HG03280 (cell line): ENCODE data around the gene FAM83C.

ENCODE experiments used
- ATAC-seq: cut with Tn5 transposase; IDR thresholded peaks from one replicate; pipeline ENCODE4 v1.9.1; 2021; ENCODE audit warnings: mild to moderate bottlenecking, moderate library complexity; ENCODE audit not compliant: unreplicated experiment

FAM83C gene

GRCh38 chr20:35284992-35285805, 7.0 kb downstream of the FAM83C start:
- ATAC-seq = no peak

- peak; percentile 69 for ATAC-seq
Measured at GRCh38 chr20:35284267-35284991, 7.8 kb downstream of the FAM83C start, which contains the start of gene EIF6. Gene EIF6 (minus strand): TSS chr20:35284772. CDS start chr20:35284487, 285 bp downstream.

- no peak for ATAC-seq
Measured at GRCh38 chr20:35283441-35284266, 8.6 kb downstream of the FAM83C start.

GRCh38 chr20:35281506-35282101, 10.6 kb downstream of the FAM83C start:
- ATAC-seq = no peak

- no peak for ATAC-seq
Measured at GRCh38 chr20:35280523-35280922, 11.7 kb downstream of the FAM83C start.

GRCh38 chr20:35279533-35280174, 12.6 kb downstream of the FAM83C start:
- ATAC-seq = no peak

- ATAC-seq = no peak
Measured at GRCh38 chr20:35279040-35279439, 13.2 kb downstream of the FAM83C start.

- peak; percentile 80 for ATAC-seq
Measured at GRCh38 chr20:35277531-35278395, 14.5 kb downstream of the FAM83C start, which contains the start of gene MMP24OS. Gene MMP24OS (minus strand): TSS chr20:35278122. CDS start chr20:35277929, 193 bp downstream.

GRCh38 chr20:35277127-35277526, 15.1 kb downstream of the FAM83C start:
- ATAC-seq = no peak

- no peak for ATAC-seq
Measured at GRCh38 chr20:35276408-35276807, 15.8 kb downstream of the FAM83C start.

- no peak for ATAC-seq
Measured at GRCh38 chr20:35275741-35276251, 16.4 kb downstream of the FAM83C start.

- ATAC-seq = no peak
Measured at GRCh38 chr20:35274172-35275092, 17.8 kb downstream of the FAM83C start.

- no peak for ATAC-seq
Measured at GRCh38 chr20:35273449-35274171, 18.6 kb downstream of the FAM83C start.

GRCh38 chr20:35271904-35272303, 20.3 kb downstream of the FAM83C start:
- no peak for ATAC-seq

- no peak for ATAC-seq
Measured at GRCh38 chr20:35271073-35271882, 20.9 kb downstream of the FAM83C start.
